Dermis blood vessel endothelial cell (primary cell): ENCODE results near the gene RELB. TPM values are rescaled to one million over a fixed set of nuclear protein-coding genes. Genes with fewer than 3 reads are reported as not detected.

ENCODE experiments used
- DNase-seq: peaks from one replicate; pipeline ENCODE4 v3.0.0; 2010
- total RNA-seq: library from RNA; depleted of rRNA; stranded (reverse); fragments of >200 nt; gene quantifications from 2 replicates; pipeline ENCODE4 v1.2.3, GENCODE V29; 2014

The RELB gene
- total RNA-seq, 1 donor from 2014 or later, result 18.4 TPM

- no peak for DNase-seq
Observed at GRCh38 chr19:45063851-45064801, 62.9 kb downstream of the RELB start.

DNA sequence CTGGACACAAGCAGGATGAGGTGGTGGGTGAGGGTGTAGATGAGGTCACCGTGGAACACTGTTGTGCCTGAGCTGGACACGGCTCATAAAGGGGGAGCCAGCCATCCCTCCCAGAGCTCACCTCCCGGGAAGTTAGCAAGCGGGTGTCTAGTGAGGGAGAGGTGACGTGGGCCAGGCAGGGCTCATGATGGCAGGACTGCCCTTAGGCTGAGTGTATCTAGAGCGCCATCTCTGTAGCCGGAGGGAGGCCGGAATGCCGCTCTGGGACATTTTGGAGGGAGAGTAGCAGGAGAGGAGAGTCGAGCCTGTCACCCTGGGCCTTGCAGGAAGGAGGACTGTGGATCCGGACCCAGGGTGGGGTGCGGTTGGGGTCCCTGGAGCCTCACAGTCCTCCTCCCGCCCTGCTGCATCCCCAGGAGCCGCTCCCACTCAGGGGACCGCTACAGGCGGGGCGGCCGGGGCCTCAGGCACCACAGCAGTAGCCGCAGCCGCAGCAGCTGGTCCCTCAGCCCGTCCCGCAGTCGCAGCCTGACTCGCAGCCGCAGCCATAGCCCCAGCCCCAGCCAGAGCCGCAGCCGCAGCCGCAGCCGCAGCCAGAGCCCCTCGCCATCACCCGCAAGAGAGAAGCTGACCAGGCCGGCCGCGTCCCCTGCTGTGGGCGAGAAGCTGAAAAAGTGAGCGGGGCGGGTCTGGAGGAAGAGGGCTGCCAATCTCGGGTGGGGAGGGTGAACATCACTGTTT, 65.8 kb downstream of the RELB start:
- no peak for DNase-seq

DNA sequence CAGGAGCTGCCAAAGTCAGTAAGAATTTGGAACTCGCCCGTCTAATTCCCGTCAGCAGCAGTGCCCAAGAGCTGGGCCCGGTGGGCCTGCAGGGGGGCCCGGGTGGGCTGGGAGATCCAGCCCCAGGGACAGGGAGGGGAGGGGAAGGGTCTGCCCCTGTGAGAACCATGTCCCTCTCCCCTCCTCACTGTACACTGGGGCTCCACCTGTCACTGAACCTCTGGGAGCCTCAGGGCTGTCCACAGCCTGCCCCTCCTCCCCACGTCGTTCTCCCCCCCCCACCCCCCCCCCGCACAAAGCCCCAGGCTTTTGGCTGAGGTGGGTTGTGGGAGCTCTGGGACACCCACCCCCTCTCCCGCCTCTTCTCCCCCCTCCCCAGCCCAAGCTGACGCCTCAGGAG, 66.8 kb downstream of the RELB start:
- DNase-seq, result no peak

GRCh38 chr19:45069056-45069455, 67.8 kb downstream of the RELB start:
- no peak for DNase-seq

GRCh38 chr19:45070214-45070613, 69.0 kb downstream of the RELB start:
- no peak for DNase-seq

DNA sequence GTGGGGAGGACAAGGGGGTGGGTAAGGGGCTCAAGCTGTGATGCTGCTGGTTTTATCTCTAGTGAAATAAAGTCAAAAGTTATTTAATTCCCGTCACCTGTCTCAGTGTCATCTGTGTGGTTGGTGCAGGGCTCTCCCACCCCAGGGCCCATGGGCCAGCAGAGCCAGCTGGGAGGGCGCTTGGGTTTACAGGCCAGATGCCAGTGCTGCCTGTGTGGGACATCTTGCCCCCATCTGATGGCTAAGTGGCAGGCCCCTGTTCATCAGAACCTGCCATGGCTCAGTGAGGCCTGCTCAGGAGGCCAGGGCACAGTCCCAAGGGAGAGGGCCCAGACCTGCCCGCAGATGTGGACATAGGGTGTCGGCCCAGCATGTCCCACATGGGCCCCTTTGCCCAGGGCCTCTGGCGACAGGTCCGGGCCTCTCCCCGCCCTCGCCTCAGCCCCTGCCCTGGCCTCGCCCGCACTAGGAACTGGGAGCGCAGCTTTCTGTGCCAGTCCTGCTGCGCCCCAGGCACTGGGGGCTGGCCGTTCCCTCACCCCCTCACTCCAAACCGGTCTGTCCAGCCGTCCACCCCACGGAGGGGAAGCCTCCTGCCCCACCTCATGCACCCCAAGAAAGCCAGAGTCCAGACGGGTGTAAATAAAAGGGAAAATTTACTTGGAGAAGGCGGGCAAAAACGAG, 69.7 kb downstream of the RELB start:
- DNase-seq, result no peak

DNA sequence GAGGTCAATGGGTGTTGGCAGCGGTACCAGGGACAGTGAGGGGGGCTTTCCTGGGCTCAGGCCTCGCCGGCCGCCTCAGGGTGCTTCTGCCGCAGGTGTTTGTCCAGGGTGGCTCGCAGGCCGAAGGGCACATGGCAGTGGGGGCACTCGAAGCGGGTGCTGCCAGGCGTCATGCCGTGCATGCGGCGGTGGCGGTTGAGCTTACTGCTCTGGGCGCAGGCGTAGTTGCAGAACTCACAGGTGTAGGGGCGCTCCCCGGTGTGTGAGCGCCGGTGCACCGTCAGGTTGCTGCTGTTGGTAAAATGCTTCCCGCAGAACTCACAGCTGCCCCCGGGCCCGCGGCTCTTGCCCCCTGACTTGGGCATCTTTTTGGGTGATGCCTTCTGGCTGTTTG, 70.3 kb downstream of the RELB start:
- no peak for DNase-seq

DNA sequence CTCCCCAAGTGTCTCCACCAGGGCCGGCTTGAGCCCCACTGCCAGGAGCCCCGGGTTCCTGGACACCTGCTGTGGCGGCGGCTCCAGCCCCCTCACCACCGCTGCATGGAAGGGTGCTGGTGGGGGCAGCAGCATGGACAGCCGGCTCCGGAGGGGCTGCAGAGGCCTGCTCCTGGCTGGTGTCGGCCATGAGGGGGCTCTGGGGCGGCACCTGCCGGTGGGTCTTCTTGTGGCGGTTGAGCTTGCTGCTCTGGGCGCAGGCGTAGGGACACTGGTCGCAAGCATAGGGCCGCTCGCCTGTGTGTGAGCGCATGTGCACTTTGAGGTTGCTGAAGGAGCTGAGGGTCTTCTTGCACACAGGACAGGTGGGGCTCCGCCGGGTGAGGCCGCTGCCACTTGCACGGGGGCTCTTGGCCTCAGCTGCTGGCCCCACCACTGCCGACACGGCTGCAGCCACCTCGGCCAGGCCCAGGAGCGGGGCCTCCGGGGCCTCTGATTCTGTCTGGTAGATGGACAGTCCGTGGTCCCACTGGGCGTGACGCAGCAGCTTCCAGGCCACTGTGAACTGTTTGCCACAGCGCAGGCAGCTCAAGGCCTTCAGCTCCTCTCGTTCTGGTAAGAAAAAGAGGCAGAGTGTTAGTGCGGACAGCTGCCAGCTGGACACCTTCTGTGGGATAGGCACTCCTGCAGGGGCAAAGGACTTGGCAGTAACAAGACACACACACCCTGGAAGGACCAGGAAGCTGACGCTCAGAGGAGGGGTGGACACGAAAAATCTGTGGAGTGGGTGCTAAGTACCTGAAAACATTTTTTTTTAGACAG, 70.9 kb downstream of the RELB start:
- DNase-seq, result no peak

- DNase-seq, result no peak
Observed at GRCh38 chr19:45074744-45075300, 73.6 kb downstream of the RELB start.

DNA sequence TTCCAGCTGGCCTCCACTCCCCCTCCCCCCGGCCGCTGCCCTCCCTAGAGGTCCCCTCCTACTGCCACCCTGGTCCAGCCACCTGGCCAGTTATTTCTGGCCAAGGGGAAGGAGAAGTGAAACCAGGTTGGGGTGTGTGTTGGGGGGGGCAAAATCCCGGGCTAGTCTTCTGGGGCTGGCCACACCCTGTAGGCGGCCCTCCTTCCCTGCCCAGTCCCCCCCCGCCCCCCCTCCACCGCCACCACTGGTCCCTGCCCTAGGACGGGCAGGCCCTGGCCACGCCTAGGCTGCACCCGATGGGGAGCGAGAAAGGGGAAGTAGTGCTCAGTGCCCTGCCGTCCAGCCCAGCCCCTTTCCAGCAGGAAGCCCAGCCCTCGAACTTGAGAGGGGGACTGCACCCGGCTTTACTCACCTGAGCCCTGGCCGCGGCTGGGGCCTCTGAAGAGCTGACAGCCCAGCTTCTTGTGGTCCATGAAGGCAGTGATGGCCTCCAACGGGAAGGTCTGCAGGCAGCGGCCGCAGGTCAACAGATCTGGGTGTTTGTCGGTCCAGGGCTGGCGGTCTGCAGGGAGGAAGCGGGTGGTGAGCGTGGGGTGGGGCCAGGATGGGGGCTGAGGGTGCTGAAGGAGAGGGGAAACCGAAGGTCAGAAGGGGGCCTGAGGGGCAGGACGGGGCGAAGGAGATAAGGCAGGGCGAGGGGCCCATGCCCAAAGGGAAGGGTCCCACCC, 74.2 kb downstream of the RELB start:
- DNase-seq, result peak; percentile 38

DNA sequence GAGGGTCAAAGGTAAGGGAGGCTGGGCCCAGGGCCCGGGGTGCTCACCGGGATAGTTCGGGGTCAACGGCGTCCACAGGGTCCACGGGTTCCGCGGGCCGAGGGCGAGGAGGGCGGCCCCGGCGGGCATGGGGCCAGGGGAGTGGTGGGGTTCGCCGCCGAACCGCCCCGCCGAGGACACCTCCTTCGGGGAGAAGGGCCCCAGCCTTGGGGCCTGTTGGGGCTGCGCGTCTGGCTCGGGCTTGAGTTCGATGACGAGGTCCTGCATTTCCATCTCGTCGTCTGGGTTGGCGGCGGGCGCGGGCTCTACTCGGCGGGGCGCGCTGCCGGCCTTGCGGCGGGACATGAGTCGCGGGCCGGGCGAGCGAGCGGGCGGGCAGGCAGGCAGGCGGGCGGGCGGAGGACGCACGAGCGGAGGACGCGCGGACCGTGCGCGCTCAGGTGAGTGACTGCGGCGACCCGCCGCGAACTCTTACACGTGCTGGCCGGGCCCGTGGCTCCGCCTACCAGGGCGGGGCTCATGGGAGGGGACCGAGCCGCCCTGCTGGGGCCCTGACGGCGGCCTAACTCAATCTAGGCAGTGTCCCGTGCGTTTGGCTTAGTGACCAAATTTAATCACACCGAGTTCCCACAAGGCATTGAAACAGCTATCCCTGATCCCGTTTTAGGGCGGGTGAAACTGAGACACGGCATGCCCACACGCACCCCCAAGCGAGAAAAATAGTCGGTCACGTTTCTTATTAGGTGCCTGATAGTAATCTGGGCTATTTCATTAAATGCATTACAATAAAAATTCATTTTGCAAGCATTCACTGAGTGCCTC, 75.0 kb downstream of the RELB start, which contains the start of gene ZNF296:
Gene ZNF296, minus strand, starts transcription at position 450 of the 822 bp plus-strand sequence. Its CDS starts 105 bp downstream, at position 345.
- peak; percentile 52 for DNase-seq

GRCh38 chr19:45076851-45077730, 75.8 kb downstream of the RELB start:
- DNase-seq, result no peak

DNA sequence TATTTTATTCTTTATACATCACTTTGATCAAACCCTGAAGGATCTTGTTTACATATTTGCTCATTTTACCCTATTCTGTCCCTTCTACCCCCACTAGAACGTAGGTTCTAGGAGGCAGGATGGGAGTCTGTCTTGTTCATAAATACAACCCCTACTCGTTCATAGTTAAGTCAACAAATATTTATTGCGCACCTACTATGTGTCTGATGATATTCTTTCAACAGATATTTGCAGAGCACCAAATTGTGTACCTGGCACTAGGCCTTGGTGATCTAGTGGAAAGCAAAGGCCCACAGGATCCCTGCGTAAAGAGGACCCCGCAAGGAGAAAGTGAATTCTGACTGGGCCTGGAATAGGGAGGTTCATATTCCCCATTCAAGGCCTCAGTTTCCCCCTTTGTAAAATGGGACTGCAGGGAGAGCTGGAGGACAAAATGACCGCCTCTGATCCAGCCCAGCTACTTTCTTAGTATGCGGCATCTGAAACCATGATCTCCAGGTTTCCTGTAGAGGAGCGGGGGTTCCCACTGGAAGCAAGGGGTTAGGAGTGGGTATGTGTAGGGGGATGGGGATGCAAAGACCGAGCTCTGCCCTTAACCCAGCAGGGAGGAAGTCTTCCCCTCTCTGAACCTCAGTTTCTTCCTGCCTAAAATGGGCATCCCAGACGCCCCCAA, 77.3 kb downstream of the RELB start:
- DNase-seq, result no peak

DNA sequence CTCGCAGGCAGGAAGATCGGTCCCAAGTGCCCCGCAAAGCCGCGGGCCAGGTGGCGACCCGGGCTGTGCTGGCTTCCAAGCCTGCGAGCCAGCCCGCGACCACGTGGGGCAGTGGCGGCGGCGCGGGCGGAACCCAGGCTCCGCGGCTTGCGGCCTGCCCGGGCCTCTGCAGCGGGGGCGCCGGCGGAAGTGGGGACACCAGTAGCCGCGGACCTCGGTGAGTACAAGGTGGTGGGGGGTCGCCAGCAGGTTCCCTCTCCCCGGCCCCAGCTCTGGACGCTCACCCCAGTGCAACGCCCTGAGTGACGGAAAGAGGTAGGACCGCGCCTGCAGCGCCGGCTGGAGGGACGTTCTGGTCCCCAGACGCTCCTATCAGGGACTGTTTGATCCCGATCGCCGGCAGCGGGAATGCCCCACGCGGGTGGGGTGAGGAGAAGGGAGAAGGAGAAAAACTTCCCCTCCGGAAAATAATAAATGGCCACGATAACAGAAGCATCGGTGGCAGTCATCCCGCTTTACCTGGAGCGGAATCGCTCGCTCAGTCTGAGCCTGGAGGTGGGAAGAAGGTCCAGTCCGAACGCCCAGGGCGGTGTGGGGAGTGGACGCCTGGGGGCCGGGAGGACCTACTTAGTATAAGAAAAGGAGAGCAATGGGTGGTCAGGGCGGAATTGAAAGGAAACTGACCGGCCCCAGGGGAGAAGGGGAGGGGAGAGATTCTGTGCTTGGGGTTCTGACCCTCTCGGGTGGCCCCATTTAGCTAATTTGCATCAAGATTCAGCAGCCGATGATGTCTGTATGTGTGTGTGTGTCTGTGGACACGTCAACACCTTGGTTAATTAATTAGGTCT, 78.0 kb downstream of the RELB start, which contains the start of gene GEMIN7:
Gene GEMIN7, plus strand, starts transcription at position 198 of the 848 bp plus-strand sequence. CDS start 10,855 bp downstream, outside the sequence.
- peak; percentile 86 for DNase-seq

DNA sequence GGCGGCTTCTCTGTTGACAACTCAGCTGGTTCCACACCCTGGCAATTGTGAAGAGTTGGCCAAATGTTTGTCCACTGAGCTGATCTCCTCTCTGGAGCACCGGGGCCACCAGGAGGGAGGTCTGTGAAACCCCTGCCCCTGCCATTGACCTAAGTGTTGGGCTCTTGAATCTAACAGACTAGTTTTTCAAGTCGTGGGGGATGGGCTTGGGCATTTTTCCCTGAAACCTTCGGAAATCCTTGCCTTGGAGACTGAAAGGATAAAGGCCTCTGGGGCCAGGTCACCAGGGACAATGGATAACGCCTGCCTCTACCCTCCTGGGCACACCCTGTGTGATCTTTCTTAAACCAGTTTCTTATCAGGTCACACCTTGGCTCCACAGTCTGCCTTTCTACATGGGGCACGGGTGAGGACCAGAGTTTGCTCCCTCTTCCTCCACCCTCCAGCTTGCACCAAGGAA, 78.7 kb downstream of the RELB start:
- DNase-seq, result no peak

DNA sequence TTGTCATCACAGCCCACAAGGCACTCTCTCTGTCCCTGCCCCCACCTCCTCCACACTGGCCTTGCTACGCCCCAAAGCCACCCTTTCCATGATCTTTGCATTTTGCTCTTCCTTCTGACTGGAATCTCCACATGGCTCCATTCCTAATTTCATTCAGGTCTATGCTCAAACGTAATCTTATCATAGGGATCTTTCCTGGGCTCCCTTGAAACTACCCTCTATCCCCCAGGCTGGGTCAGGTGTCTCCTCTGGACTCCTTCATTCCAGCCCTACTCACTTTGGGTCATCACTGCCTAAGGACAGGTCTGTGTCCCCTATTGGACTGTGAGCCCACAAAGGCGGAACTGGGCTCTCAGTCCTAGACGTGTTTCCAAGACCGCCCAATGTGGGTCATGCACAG, 80.9 kb downstream of the RELB start:
- DNase-seq, result no peak

DNA sequence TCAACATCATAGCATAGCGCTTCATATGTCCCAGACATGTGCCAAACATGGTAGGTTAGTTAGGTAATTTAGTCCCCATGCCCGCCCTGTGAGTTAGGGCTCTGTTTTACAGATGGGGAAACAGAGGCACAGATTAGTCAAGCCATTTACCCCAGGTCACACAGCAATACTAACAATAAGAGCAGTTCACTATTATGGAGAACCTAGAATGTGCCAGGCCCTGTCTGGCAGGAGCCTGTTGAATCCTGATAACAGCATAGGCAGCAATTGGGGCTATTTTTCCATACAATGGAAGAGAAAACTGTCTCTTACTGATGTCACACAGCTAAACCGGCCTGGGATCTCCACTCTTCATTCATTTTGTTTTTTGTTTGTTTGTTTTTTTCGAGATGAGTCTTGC, 85.2 kb downstream of the RELB start:
- no peak for DNase-seq
